SW 1271 (cell line): ENCODE results near the gene RAB37.
A peak's percentile ranks its signal among the peaks of the same experiment; 100 is the strongest.

Experiments
- DNase-seq, 2 experiments: peaks; one replicate each; lab custom pipeline; 2025; lab: John Stamatoyannopoulos, UW

Gene RAB37

GRCh38 chr17:74761931-74762330 lies 24.9 kb downstream of the RAB37 start:
- DNase-seq = no peak

- DNase-seq = no peak
These were observed 26.7 kb downstream of the RAB37 start for GRCh38 chr17:74763565-74764387.

GRCh38 chr17:74764751-74765286 lies 27.8 kb downstream of the RAB37 start:
- no peak for DNase-seq

- DNase-seq = no peak
These were observed 29.4 kb downstream of the RAB37 start for GRCh38 chr17:74766413-74766812.

- no peak for DNase-seq
These were observed 30.1 kb downstream of the RAB37 start for GRCh38 chr17:74767111-74767516.

- no peak for DNase-seq
These were observed 31.2 kb downstream of the RAB37 start for GRCh38 chr17:74768069-74768762.

GRCh38 chr17:74768763-74769114 lies 31.7 kb downstream of the RAB37 start:
- DNase-seq = no peak

GRCh38 chr17:74769266-74769855 lies 32.3 kb downstream of the RAB37 start:
- no peak for DNase-seq

GRCh38 chr17:74769856-74770497 lies 32.9 kb downstream of the RAB37 start:
- DNase-seq = no peak

- DNase-seq = peak in 1 of 2 experiments; percentile 34
These were observed 33.7 kb downstream of the RAB37 start for GRCh38 chr17:74770498-74771318.

- DNase-seq = no peak
These were observed 34.4 kb downstream of the RAB37 start for GRCh38 chr17:74771319-74771914.

GRCh38 chr17:74772053-74772452 lies 35.0 kb downstream of the RAB37 start:
- DNase-seq = no peak

GRCh38 chr17:74773414-74773813 lies 36.4 kb downstream of the RAB37 start:
- DNase-seq = no peak

- no peak for DNase-seq
These were observed 36.8 kb downstream of the RAB37 start for GRCh38 chr17:74773871-74774286.

GRCh38 chr17:74775409-74776043 lies 38.5 kb downstream of the RAB37 start:
- no peak for DNase-seq

- peak; percentile 74 to 91 for DNase-seq
These were observed 39.2 kb downstream of the RAB37 start, which contains the start of gene NAT9 for GRCh38 chr17:74776044-74776962. Gene NAT9 (minus strand): TSS chr17:74776345. CDS start chr17:74775698, 647 bp downstream.

- DNase-seq = no peak
These were observed 39.9 kb downstream of the RAB37 start for GRCh38 chr17:74776990-74777389.

GRCh38 chr17:74777901-74778515 lies 41.0 kb downstream of the RAB37 start:
- DNase-seq = no peak

GRCh38 chr17:74778960-74779359 lies 41.9 kb downstream of the RAB37 start:
- DNase-seq = peak in 1 of 2 experiments; percentile 47
